HUES64 (cell line): ENCODE results near the gene GTPBP1.

Experiments used
- H3K27ac ChIP-seq: 2 replicates; pipeline ENCODE4 v1.7.0; 2013; ENCODE audit warnings: low read depth, low read length, inconsistent platforms
- H3K27me3 ChIP-seq: 2 replicates; pipeline ENCODE4 v1.6.1; 2013; ENCODE audit warnings: mild to moderate bottlenecking, low read length; ENCODE audit not compliant: insufficient read depth
- H3K36me3 ChIP-seq: 2 replicates; pipeline ENCODE4 v1.6.1; 2013; ENCODE audit warnings: mild to moderate bottlenecking, low read length; ENCODE audit not compliant: insufficient read depth
- H3K4me1 ChIP-seq: 2 replicates; pipeline ENCODE4 v1.6.1; 2013; ENCODE audit warnings: mild to moderate bottlenecking, low read length, moderate library complexity; ENCODE audit not compliant: insufficient read depth
- H3K4me3 ChIP-seq: 2 replicates; pipeline ENCODE4 v1.5.1; 2013; ENCODE audit warnings: mild to moderate bottlenecking, low read length, moderate library complexity
- H3K9ac ChIP-seq: 2 replicates; pipeline ENCODE4 v1.6.1; 2013; ENCODE audit warnings: mild to moderate bottlenecking, low read depth, low read length
- H3K9me3 ChIP-seq: 2 replicates; pipeline ENCODE4 v1.6.1; 2013; ENCODE audit warnings: low read depth, low read length; ENCODE audit not compliant: insufficient read depth
- WGBS: fragments of 150-250, 120-280 bp; methylation state at CpG from one replicate; pipeline ENCODE4 v1.1.7; 2013; ENCODE audit warnings: missing lambda C conversion rate; 5-methylcytosine and 5-hydroxymethylcytosine counted together

GTPBP1 gene

GRCh38 chr22:38762551-38762983, 56.8 kb downstream of the GTPBP1 start:
- Histone ChIP-seq H3K27me3 (no peaks in the 10 kb centered on the region), H3K9ac (no peak overlapping the region), H3K9me3 (no peaks in the 10 kb centered on the region), H3K27ac (no peak overlapping the region), H3K4me1 (no peaks in the 10 kb centered on the region), H3K36me3 (no peaks in the 10 kb centered on the region), H3K4me3 (no peak overlapping the region)
- 67% methylated on average over 11 of the region's 11 CpGs for WGBS

GRCh38 chr22:38766076-38766777, 60.5 kb downstream of the GTPBP1 start:
- 55% methylated on average over 14 of the region's 14 CpGs for WGBS
- Histone ChIP-seq H3K9me3 (no peaks in the 10 kb centered on the region), H3K4me3 (no peak overlapping the region), H3K4me1 (no peaks in the 10 kb centered on the region), H3K27ac (no peak overlapping the region), H3K27me3 (no peaks in the 10 kb centered on the region), H3K36me3 (no peaks in the 10 kb centered on the region), H3K9ac (no peak overlapping the region)

GRCh38 chr22:38767313-38767712, 61.6 kb downstream of the GTPBP1 start:
- no peaks in the 10 kb centered on the region for H3K27me3 ChIP-seq
- H3K36me3 ChIP-seq = no peaks in the 10 kb centered on the region
- H3K9ac ChIP-seq = no peak overlapping the region
- whole genome bisulfite sequencing = 95% methylated on average over 9 of the region's 9 CpGs
- no peak overlapping the region for H3K4me3 ChIP-seq
- H3K4me1 ChIP-seq = no peaks in the 10 kb centered on the region
- H3K9me3 ChIP-seq = no peaks in the 10 kb centered on the region
- no peak overlapping the region for H3K27ac ChIP-seq

- WGBS = 93% methylated on average over 11 of the region's 11 CpGs
- no peaks in the 10 kb centered on the region for H3K36me3 ChIP-seq
- no peaks in the 10 kb centered on the region for H3K9me3 ChIP-seq
- H3K27me3 ChIP-seq = no peaks in the 10 kb centered on the region
- H3K4me3 ChIP-seq = no peak overlapping the region
- no peak overlapping the region for H3K27ac ChIP-seq
- no peak overlapping the region for H3K9ac ChIP-seq
- no peaks in the 10 kb centered on the region for H3K4me1 ChIP-seq
These were observed 62.3 kb downstream of the GTPBP1 start for GRCh38 chr22:38768036-38768435.

GRCh38 chr22:38770257-38770949, 64.7 kb downstream of the GTPBP1 start:
- H3K27me3 ChIP-seq = no peaks in the 10 kb centered on the region
- no peak overlapping the region for H3K27ac ChIP-seq
- H3K9me3 ChIP-seq = no peaks in the 10 kb centered on the region
- H3K36me3 ChIP-seq = no peaks in the 10 kb centered on the region
- no peak overlapping the region for H3K9ac ChIP-seq
- no peaks in the 10 kb centered on the region for H3K4me1 ChIP-seq
- H3K4me3 ChIP-seq = no peak overlapping the region
- 90% methylated on average over 16 of the region's 16 CpGs for WGBS

- Histone ChIP-seq H3K27me3 (no peaks in the 10 kb centered on the region), H3K4me3 (no peak overlapping the region), H3K9ac (no peak overlapping the region), H3K4me1 (no peaks in the 10 kb centered on the region), H3K36me3 (no peaks in the 10 kb centered on the region), H3K9me3 (no peaks in the 10 kb centered on the region), H3K27ac (no peak overlapping the region)
- 89% methylated on average over 8 of the region's 8 CpGs for WGBS
These were observed 66.8 kb downstream of the GTPBP1 start for GRCh38 chr22:38772623-38772873.

DNA sequence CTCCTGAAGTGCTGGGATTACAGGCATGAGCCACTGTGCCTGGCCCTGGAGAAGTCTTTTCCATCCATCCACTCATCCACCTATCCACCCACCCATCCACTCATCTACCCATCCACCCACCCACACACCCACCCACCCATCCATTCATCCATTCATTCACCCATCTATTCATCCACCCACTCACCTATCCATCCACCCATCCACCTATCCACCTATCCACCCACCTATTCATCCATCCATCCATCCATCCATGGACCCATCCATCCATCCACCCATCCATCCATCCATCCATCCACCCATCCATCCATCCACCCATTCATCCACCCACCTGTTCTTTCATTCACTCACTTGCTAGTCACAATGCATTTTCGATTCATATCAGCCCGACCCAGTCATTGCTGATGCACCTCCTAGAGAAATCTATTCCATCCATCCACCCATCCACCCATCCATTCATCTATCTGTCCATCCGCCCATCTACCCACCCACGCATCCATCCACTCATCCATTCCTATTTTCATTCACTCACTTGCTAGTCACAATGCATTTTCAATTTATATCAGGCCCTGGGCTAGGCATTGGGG, 67.7 kb downstream of the GTPBP1 start:
- Histone ChIP-seq H3K4me1 (no peaks in the 10 kb centered on the region), H3K36me3 (no peaks in the 10 kb centered on the region), H3K27ac (no peak overlapping the region), H3K9me3 (no peaks in the 10 kb centered on the region), H3K4me3 (no peak overlapping the region), H3K9ac (no peak overlapping the region), H3K27me3 (no peaks in the 10 kb centered on the region)
- 95% methylated on average over 4 of the region's 4 CpGs for WGBS

DNA sequence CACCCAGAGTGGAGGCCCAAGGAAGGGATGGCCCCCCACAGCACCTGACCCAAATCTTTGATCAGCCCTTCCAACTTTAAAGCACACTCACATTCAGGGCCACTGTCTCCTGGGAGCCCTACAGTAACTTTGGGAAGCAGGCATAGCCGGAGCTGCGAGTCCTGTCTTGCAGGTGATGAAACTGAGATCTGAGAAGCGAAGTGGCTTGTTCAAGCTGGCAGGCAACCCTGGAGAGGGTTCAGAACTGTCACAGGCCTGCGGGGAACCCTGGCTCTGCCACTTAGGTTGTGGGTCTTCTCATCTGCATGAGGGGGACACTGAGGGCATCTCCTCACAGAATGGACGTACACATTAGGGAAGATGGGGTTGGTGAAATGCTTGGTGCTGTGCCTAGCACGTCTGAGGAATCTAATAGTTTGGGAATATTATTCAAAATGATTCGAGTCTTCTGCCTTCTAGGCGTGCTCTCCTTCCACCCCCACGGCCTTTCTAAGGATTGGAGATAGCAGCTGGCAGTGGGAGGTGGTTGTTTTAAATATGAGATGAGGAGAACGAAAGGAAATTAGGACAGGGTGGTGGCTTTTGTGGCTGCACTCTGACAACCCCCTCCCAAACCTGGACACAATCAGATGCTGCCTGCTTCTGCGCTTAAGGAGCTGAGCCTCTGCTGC, 68.9 kb downstream of the GTPBP1 start:
- no peak overlapping the region for H3K9ac ChIP-seq
- H3K9me3 ChIP-seq = no peaks in the 10 kb centered on the region
- WGBS = 91% methylated on average over 11 of the region's 11 CpGs
- no peaks in the 10 kb centered on the region for H3K36me3 ChIP-seq
- no peaks in the 10 kb centered on the region for H3K4me1 ChIP-seq
- no peaks in the 10 kb centered on the region for H3K27me3 ChIP-seq
- no peak overlapping the region for H3K4me3 ChIP-seq
- H3K27ac ChIP-seq = no peak overlapping the region

GRCh38 chr22:38775656-38776055, 69.9 kb downstream of the GTPBP1 start:
- Histone ChIP-seq H3K9ac (no peak overlapping the region), H3K27ac (no peak overlapping the region)
- 86% methylated on average over 13 of the region's 13 CpGs for WGBS

GRCh38 chr22:38776086-38776485, 70.3 kb downstream of the GTPBP1 start:
- Histone ChIP-seq H3K27me3 (no peaks in the 10 kb centered on the region), H3K27ac (no peak overlapping the region), H3K36me3 (no peaks in the 10 kb centered on the region), H3K9ac (no peak overlapping the region), H3K9me3 (no peaks in the 10 kb centered on the region), H3K4me3 (no peak overlapping the region), H3K4me1 (no peaks in the 10 kb centered on the region)
- 80% methylated on average over 6 of the region's 6 CpGs for WGBS

More at GRCh38 chr22:38775656-38776055, 69.9 kb downstream of the GTPBP1 start:
- Histone ChIP-seq H3K27me3 (no peaks in the 10 kb centered on the region), H3K4me1 (no peaks in the 10 kb centered on the region), H3K36me3 (no peaks in the 10 kb centered on the region), H3K9me3 (no peaks in the 10 kb centered on the region), H3K4me3 (no peak overlapping the region)

DNA sequence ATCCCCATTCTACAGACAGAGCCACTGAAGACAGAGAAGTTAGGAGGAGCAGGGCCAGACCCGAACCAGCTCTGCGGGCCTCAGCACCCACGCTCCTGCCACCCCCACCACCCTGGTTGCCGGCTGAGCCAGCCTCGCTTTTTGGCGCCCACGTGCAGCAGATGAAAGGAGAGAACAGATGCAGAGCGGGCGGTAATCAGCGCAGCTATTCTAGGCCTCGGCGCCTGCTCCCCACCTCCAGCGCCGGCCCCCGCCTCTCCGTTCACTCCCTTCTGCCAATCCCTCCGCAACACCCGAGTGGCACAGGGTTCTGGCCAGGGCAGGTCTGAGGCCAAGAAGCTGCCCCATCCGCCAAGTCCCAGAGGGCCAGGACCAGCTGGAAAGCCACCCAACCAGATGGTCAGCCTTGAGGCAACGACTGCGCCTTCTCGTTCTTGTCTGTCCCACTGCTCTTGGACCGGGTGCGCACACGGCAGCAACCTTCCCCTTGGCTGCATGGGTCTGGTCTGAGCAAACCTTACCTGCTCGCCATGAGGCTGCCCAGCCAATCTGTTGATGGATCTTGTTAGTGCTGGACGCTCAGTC, 71.4 kb downstream of the GTPBP1 start:
- Histone ChIP-seq H3K9ac (no peak overlapping the region), H3K9me3 (no peaks in the 10 kb centered on the region), H3K4me1 (no peaks in the 10 kb centered on the region), H3K27me3 (no peaks in the 10 kb centered on the region), H3K27ac (no peak overlapping the region), H3K36me3 (no peaks in the 10 kb centered on the region), H3K4me3 (no peak overlapping the region)
- 95% methylated on average over 27 of the region's 27 CpGs for WGBS
